Skin of body (tissue), 2 donors: Measurements from ENCODE around the gene FAM204A. TPM values are rescaled to one million over a fixed set of nuclear protein-coding genes. Genes with fewer than 3 reads are reported as not detected.

ENCODE experiments used
- DNase-seq: peaks from one replicate; lab custom pipeline; 2025; lab: John Stamatoyannopoulos, UW
- total RNA-seq: library from RNA; depleted of rRNA; stranded (reverse); fragments of >200 nt; gene quantifications from one replicate; pipeline ENCODE4 v1.2.3, GENCODE V29; 2014

The FAM204A gene
- total RNA-seq, 1 donor from 2014 or later, result 42.4 TPM

GRCh38 chr10:118282670-118283069, 59.5 kb downstream of the FAM204A start:
- no peak for DNase-seq

- DNase-seq, result no peak
Measured at GRCh38 chr10:118278649-118279048, 63.5 kb downstream of the FAM204A start.

GRCh38 chr10:118277871-118278270, 64.3 kb downstream of the FAM204A start:
- no peak for DNase-seq

- DNase-seq, result no peak
Measured at GRCh38 chr10:118276727-118277126, 65.4 kb downstream of the FAM204A start.

- DNase-seq, result peak; percentile 44
Measured at GRCh38 chr10:118276204-118276603, 65.9 kb downstream of the FAM204A start.

GRCh38 chr10:118273662-118274061, 68.5 kb downstream of the FAM204A start:
- DNase-seq, result no peak

- DNase-seq, result no peak
Measured at GRCh38 chr10:118272767-118273166, 69.4 kb downstream of the FAM204A start.

- peak; percentile 49 for DNase-seq
Measured at GRCh38 chr10:118272149-118272721, 69.9 kb downstream of the FAM204A start.

- no peak for DNase-seq
Measured at GRCh38 chr10:118271671-118272070, 70.5 kb downstream of the FAM204A start.

GRCh38 chr10:118266098-118266748, 75.9 kb downstream of the FAM204A start:
- no peak for DNase-seq

GRCh38 chr10:118264838-118265470, 77.2 kb downstream of the FAM204A start:
- no peak for DNase-seq

GRCh38 chr10:118264252-118264651, 77.9 kb downstream of the FAM204A start:
- no peak for DNase-seq

- DNase-seq, result no peak
Measured at GRCh38 chr10:118262538-118262937, 79.6 kb downstream of the FAM204A start.

GRCh38 chr10:118259288-118259906, 82.7 kb downstream of the FAM204A start:
- DNase-seq, result no peak

- DNase-seq, result no peak
Measured at GRCh38 chr10:118258285-118258684, 83.8 kb downstream of the FAM204A start.

- DNase-seq, result no peak
Measured at GRCh38 chr10:118256825-118257570, 85.1 kb downstream of the FAM204A start.

- DNase-seq, result no peak
Measured at GRCh38 chr10:118256209-118256608, 85.9 kb downstream of the FAM204A start.

GRCh38 chr10:118255355-118255754, 86.8 kb downstream of the FAM204A start:
- no peak for DNase-seq

GRCh38 chr10:118254654-118255053, 87.5 kb downstream of the FAM204A start:
- peak; percentile 66 for DNase-seq

GRCh38 chr10:118253397-118253796, 88.7 kb downstream of the FAM204A start:
- DNase-seq, result no peak

GRCh38 chr10:118251791-118252190, 90.3 kb downstream of the FAM204A start:
- no peak for DNase-seq

GRCh38 chr10:118249714-118250113, 92.4 kb downstream of the FAM204A start:
- no peak for DNase-seq
